ENCODE data around the gene NF2. TPM values are rescaled to one million over a fixed set of nuclear protein-coding genes. Genes with fewer than 3 reads are reported as not detected.

NF2 gene
- total and polyA plus RNA-seq, 8 donors, result 6.5 to 33.7 (median 19.3) TPM

GRCh38 chr22:29654420-29654819 is 51.0 kb downstream of the NF2 start:
- H3K36me3 ChIP-seq, result peaks cover 0 to 9% (median 0%) of the 10 kb centered on the region in 3 donors
- intact Hi-C loops (cut with DNase I), result no loop called here
- H3K27me3 ChIP-seq, result no peaks in the 10 kb centered on the region
- DNase-seq (no peak), ATAC-seq (no peak), FAIRE-seq (no peak)
- no peaks in the 10 kb centered on the region for H3K4me1 ChIP-seq
- 88 to 90% methylated on average over 4 of the region's 4 CpGs for WGBS, 2 donors
- TF ChIP-seq, protein P1, sequence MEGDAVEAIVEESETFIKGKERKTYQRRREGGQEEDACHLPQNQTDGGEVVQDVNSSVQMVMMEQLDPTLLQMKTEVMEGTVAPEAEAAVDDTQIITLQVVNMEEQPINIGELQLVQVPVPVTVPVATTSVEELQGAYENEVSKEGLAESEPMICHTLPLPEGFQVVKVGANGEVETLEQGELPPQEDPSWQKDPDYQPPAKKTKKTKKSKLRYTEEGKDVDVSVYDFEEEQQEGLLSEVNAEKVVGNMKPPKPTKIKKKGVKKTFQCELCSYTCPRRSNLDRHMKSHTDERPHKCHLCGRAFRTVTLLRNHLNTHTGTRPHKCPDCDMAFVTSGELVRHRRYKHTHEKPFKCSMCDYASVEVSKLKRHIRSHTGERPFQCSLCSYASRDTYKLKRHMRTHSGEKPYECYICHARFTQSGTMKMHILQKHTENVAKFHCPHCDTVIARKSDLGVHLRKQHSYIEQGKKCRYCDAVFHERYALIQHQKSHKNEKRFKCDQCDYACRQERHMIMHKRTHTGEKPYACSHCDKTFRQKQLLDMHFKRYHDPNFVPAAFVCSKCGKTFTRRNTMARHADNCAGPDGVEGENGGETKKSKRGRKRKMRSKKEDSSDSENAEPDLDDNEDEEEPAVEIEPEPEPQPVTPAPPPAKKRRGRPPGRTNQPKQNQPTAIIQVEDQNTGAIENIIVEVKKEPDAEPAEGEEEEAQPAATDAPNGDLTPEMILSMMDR (IDR thresholded peaks at IDR 0.05), result no peak
- H3K4me3 ChIP-seq, result no peak overlapping the region
- H3K9me3 ChIP-seq, result no peaks in the 10 kb centered on the region
- H3K27ac ChIP-seq, result no peak overlapping the region

GRCh38 chr22:29654882-29655281 is 51.4 kb downstream of the NF2 start:
- Histone ChIP-seq H3K9me3 (no peaks in the 10 kb centered on the region), H3K36me3 (peaks cover 0 to 12% (median 0%) of the 10 kb centered on the region in 3 donors), H3K4me3 (no peak overlapping the region), H3K4me1 (no peaks in the 10 kb centered on the region), H3K27me3 (no peaks in the 10 kb centered on the region), H3K27ac (no peak overlapping the region)
- TF ChIP-seq, protein P1 (IDR thresholded peaks at IDR 0.05), result no peak
- FAIRE-seq (no peak), DNase-seq (no peak), ATAC-seq (no peak)
- intact Hi-C loops (cut with DNase I), result no loop called here
- 80 to 81% methylated on average over 7 of the region's 7 CpGs for WGBS, 2 donors

DNA sequence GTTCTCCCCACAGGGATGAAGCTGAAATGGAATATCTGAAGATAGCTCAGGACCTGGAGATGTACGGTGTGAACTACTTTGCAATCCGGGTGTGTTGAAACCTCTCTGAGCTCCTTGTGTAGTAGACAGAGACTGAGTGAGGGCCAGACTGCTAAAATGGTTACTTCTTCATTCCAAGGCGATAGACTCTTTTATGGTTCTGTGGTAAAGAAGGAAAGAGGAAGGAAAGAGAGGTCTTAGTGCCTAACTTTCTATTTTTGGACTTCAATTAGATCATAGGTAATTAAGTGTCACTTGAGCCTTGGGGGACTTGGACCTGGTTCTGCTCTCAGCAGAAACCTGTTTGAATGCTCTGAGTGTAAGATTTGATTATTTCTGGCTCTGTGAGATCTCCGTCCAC is 54.7 kb downstream of the NF2 start:
- Histone ChIP-seq H3K9me3 (no peaks in the 10 kb centered on the region), H3K4me1 (no peaks in the 10 kb centered on the region), H3K27ac (no peak overlapping the region), H3K27me3 (no peaks in the 10 kb centered on the region), H3K4me3 (no peak overlapping the region), H3K36me3 (peaks cover 0 to 25% (median 16%) of the 10 kb centered on the region in 3 donors)
- WGBS, 2 donors, result 87 to 88% methylated on average over 4 of the region's 4 CpGs
- FAIRE-seq, result no peak
- DNase-seq, result no peak
- intact Hi-C loops (cut with DNase I), result no loop called here
- TF ChIP-seq, protein P1 (IDR thresholded peaks at IDR 0.05), result no peak
- ATAC-seq, result peak in 2 of 4 donors; percentile 29 to 55

DNA sequence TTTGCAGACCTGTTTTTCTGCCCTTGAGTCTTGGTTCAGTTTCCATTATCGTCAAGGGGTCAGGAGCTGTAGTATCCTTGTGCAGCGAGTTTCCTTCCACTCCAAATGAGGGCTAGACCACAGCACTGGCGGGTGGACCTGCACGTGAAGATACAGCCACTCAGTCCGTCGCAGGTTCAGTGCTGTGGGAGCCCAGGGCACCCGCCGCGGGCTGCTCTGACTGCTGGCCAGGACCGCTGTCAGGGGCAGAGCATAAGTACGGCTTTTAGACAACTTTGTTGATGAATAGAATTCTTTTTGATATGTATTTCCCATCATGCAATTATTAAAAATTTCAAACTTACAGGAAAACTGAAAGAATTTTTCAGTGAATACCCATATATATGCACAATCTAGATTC is 56.6 kb downstream of the NF2 start:
- TF ChIP-seq, protein P1 (IDR thresholded peaks at IDR 0.05), result no peak
- ATAC-seq (no peak), FAIRE-seq (no peak), DNase-seq (no peak)
- H3K4me3 ChIP-seq, result no peak overlapping the region
- no peaks in the 10 kb centered on the region for H3K4me1 ChIP-seq
- no peaks in the 10 kb centered on the region for H3K9me3 ChIP-seq
- WGBS, 2 donors, result 87 to 91% methylated on average over 11 of the region's 11 CpGs
- H3K27me3 ChIP-seq, result no peaks in the 10 kb centered on the region
- peaks cover 0 to 32% (median 16%) of the 10 kb centered on the region in 3 donors for H3K36me3 ChIP-seq
- no peak overlapping the region for H3K27ac ChIP-seq
- intact Hi-C loops (cut with DNase I), result no loop called here

DNA sequence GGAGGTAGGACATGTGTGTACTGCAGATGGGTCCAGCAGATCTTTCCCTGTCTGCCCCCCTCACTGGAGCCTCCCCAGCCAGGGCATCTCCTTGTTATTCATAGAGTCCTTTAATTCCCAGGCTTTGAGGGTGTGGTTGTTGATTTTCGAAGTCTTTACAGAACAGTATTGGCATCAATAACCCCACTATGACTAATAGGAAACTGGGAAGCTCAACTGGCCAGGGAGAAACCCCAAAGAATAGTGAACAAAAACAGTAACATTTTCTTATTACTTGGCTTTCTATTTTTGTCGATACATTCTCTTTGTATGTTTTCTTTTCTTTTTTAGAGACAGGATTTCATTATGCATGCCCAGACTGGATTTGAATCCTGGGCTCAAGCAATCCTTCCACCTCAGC is 57.9 kb downstream of the NF2 start:
- ATAC-seq (no peak), DNase-seq (no peak), FAIRE-seq (no peak)
- 87 to 89% methylated on average over 2 of the region's 2 CpGs for WGBS, 2 donors
- Histone ChIP-seq H3K27ac (no peak overlapping the region), H3K4me3 (no peak overlapping the region), H3K36me3 (peaks cover 0 to 32% (median 16%) of the 10 kb centered on the region in 3 donors), H3K9me3 (no peaks in the 10 kb centered on the region), H3K27me3 (no peaks in the 10 kb centered on the region), H3K4me1 (no peaks in the 10 kb centered on the region)
- intact Hi-C loops (cut with DNase I), result no loop called here
- TF ChIP-seq, protein P1 (IDR thresholded peaks at IDR 0.05), result no peak
